OCI-LY7 (cell line): Measurements from ENCODE around the gene EPHA6. TPM values are rescaled to one million over a fixed set of nuclear protein-coding genes. Genes with fewer than 3 reads are reported as not detected.

Experiments used
- BruUV-seq: library from RNA; stranded (reverse); fragments of 400-500 nt; replicated peaks from 2 replicates; lab custom pipeline; 2021; lab: Mats Ljungman, UMichigan
- CTCF ChIA-PET: fragments of 300-600 bp; sonication (Branson Sonifier 250); formaldehyde crosslinking; loops from one replicate; lab custom pipeline; 2022; ENCODE audit warnings: antibody characterized with exemption; ENCODE audit not compliant: unreplicated experiment; lab: Charles Lee
- POLR2A ChIA-PET: fragments of 300-600 bp; sonication (Branson Sonifier 250); formaldehyde crosslinking; loops from one replicate; lab custom pipeline; 2022; ENCODE audit warnings: antibody characterized with exemption; lab: Charles Lee
- DNase-seq: peaks from one replicate; pipeline ENCODE4 v3.0.0-alpha.2; 2015; ENCODE audit warnings: low spot score
- H2AFZ ChIP-seq: fragments of 200-600 bp; sonication (generic), shearing (Covaris generic); 2 replicates; pipeline ENCODE4 v1.6.1; 2014; ENCODE audit warnings: mild to moderate bottlenecking, antibody characterized with exemption, low read length, moderate library complexity
- H3K27ac ChIP-seq: fragments of 200-600 bp; sonication (generic); 2 replicates; pipeline ENCODE4 v1.5.1; 2014; ENCODE audit warnings: mixed run types, low read depth, mild to moderate bottlenecking, moderate library complexity, low read length, inconsistent platforms; ENCODE audit not compliant: poor library complexity, severe bottlenecking
- H3K36me3 ChIP-seq: fragments of 200-600 bp; sonication (generic); 2 replicates; pipeline ENCODE4 v1.6.1; 2014; ENCODE audit warnings: mild to moderate bottlenecking, antibody characterized with exemption, low read length, moderate library complexity, mixed read lengths; ENCODE audit not compliant: insufficient read depth
- H3K4me1 ChIP-seq: fragments of 200-600 bp; sonication (generic); 2 replicates; pipeline ENCODE4 v1.5.1; 2014; ENCODE audit warnings: mild to moderate bottlenecking, low read length; ENCODE audit not compliant: insufficient read depth, poor library complexity, severe bottlenecking
- H3K4me2 ChIP-seq: fragments of 200-600 bp; sonication (generic); 2 replicates; pipeline ENCODE4 v1.6.1; 2014; ENCODE audit warnings: mild to moderate bottlenecking, low read length
- H3K4me3 ChIP-seq: fragments of 200-600 bp; sonication (generic); 2 replicates; pipeline ENCODE4 v1.5.1; 2014; ENCODE audit warnings: mild to moderate bottlenecking, low read depth, low read length; ENCODE audit not compliant: poor library complexity, severe bottlenecking
- H3K79me2 ChIP-seq: fragments of 200-600 bp; sonication (generic); 2 replicates; pipeline ENCODE4 v1.6.1; 2016; ENCODE audit warnings: low read depth, mild to moderate bottlenecking, low read length, moderate library complexity, mixed read lengths; ENCODE audit not compliant: insufficient read depth
- H3K9me2 ChIP-seq: fragments of 200-600 bp; sonication (generic); 2 replicates; pipeline ENCODE4 v1.6.1; 2016; ENCODE audit warnings: mild to moderate bottlenecking, low read length, mixed read lengths; ENCODE audit not compliant: insufficient read depth
- H3K9me3 ChIP-seq: fragments of 200-600 bp; sonication (generic); 2 replicates; pipeline ENCODE4 v1.6.1; 2014; ENCODE audit warnings: mild to moderate bottlenecking, mixed run types, low read length, mixed read lengths
- H4K20me1 ChIP-seq: fragments of 200-600 bp; sonication (generic); 2 replicates; pipeline ENCODE4 v1.6.1; 2014; ENCODE audit warnings: mild to moderate bottlenecking, antibody characterized with exemption, low read length, moderate library complexity, mixed read lengths; ENCODE audit not compliant: insufficient read depth
- CTCF ChIP-seq: fragments of 200-600 bp; sonication (generic); conservative IDR thresholded peaks from 2 replicates; pipeline ENCODE4 v1.5.1; 2014; ENCODE audit warnings: mild to moderate bottlenecking, antibody characterized with exemption, low read length, moderate library complexity, mixed read lengths
- EZH2phosphoT487 ChIP-seq: fragments of 200-600 bp; sonication (generic); IDR thresholded peaks from 2 replicates; pipeline ENCODE4 v1.6.1; 2018; ENCODE audit warnings: low read depth, borderline replicate concordance, mild to moderate bottlenecking, mixed run types, antibody characterized with exemption, low read length, moderate library complexity, mixed read lengths
- intact Hi-C: fragments of 100-400 bp; cut with micrococcal nuclease; formaldehyde crosslinking; loops from one replicate; pipeline ENCODE4 v1.10.0; 2022; ENCODE audit not compliant: unreplicated experiment
- total RNA-seq, 2 experiments: library from RNA; depleted of rRNA in 1 of 2; stranded (reverse); fragments of >200 nt in 1 of 2; shearing (Covaris generic) in 1 of 2; gene quantifications; 2 replicates each; pipeline ENCODE4 v1.2.3, GENCODE V29; 2014 to 2022

EPHA6 gene
- total RNA-seq, 2 experiments from 2014 or later: not detected

- Histone ChIP-seq H3K4me3 (no peak overlapping the region), H3K4me1 (no peaks in the 10 kb centered on the region), H3K27ac (no peak overlapping the region), H2AFZ (no peak overlapping the region), H4K20me1 (no peaks in the 10 kb centered on the region), H3K9me2 (no peaks in the 10 kb centered on the region), H3K4me2 (no peak overlapping the region), H3K79me2 (no peaks in the 10 kb centered on the region), H3K36me3 (no peaks in the 10 kb centered on the region), H3K9me3 (no peaks in the 10 kb centered on the region)
- POLR2A ChIA-PET: interaction anchor here (1.2 kb wide), 1 partner anchor 10 kb away, joined by 3 read pairs; no protein-coding TSS in a partner anchor
- DNase-seq: no peak
- no peak for TF ChIP-seq CTCF
- TF ChIP-seq EZH2phosphoT487: no peak
- CTCF ChIA-PET: no interaction called here
- BruUV-seq: no TSS peak
- intact Hi-C loops: no loop called here
These were observed 171.8 kb downstream of the EPHA6 start for GRCh38 chr3:96986241-96986640.

- Histone ChIP-seq H4K20me1 (no peaks in the 10 kb centered on the region), H3K4me1 (no peaks in the 10 kb centered on the region), H3K4me3 (no peak overlapping the region), H3K36me3 (no peaks in the 10 kb centered on the region), H3K9me3 (no peaks in the 10 kb centered on the region), H3K27ac (no peak overlapping the region), H3K79me2 (no peaks in the 10 kb centered on the region), H2AFZ (no peak overlapping the region), H3K4me2 (no peak overlapping the region), H3K9me2 (no peaks in the 10 kb centered on the region)
- no peak for TF ChIP-seq EZH2phosphoT487
- TF ChIP-seq CTCF: no peak
- intact Hi-C loops: no loop called here
- ChIA-PET POLR2A (no interaction called here), CTCF (no interaction called here)
- no TSS peak for BruUV-seq
- DNase-seq: no peak
These were observed 176.8 kb downstream of the EPHA6 start for GRCh38 chr3:96991231-96991630.

GRCh38 chr3:96991800-96992365 is 177.5 kb downstream of the EPHA6 start:
- BruUV-seq: no TSS peak
- intact Hi-C loops: no loop called here
- no peaks in the 10 kb centered on the region for H3K36me3 ChIP-seq
- no peak for TF ChIP-seq CTCF
- no peak for TF ChIP-seq EZH2phosphoT487
- no peak overlapping the region for H3K4me2 ChIP-seq
- H3K4me1 ChIP-seq: no peaks in the 10 kb centered on the region
- H3K9me2 ChIP-seq: no peaks in the 10 kb centered on the region
- ChIA-PET POLR2A (no interaction called here), CTCF (no interaction called here)
- H3K4me3 ChIP-seq: no peak overlapping the region
- no peaks in the 10 kb centered on the region for H3K79me2 ChIP-seq
- H3K9me3 ChIP-seq: no peaks in the 10 kb centered on the region
- H2AFZ ChIP-seq: no peak overlapping the region
- no peaks in the 10 kb centered on the region for H4K20me1 ChIP-seq
- no peak overlapping the region for H3K27ac ChIP-seq
- DNase-seq: no peak
